Activated CD4-positive, alpha-beta T cell treated with anti-CD3 and anti-CD28 coated beads, Interleukin-2, amount 10 ng/mL, durations not matched to agents 7 days and 5 days (primary cell): ENCODE data around the gene NR2C2. TPM values are rescaled to one million over a fixed set of nuclear protein-coding genes. Genes with fewer than 3 reads are reported as not detected.

ENCODE experiments used
- CTCF ChIA-PET: fragments of 350-600 bp; sonication (Branson Sonifier 250); formaldehyde crosslinking; loops from one replicate; lab custom pipeline; 2021; ENCODE audit warnings: antibody characterized with exemption; lab: Charles Lee
- POLR2A ChIA-PET: fragments of 350-600 bp; sonication (Branson Sonifier 250); formaldehyde crosslinking; loops from one replicate; lab custom pipeline; 2021; ENCODE audit warnings: antibody characterized with exemption; lab: Charles Lee
- DNase-seq: peaks from one replicate; pipeline ENCODE4 v3.0.0-alpha.2; 2020
- H3K27ac Mint-ChIP-seq: one replicate; pipeline ENCODE4 v1.8.0; 2021; ENCODE audit warnings: mild to moderate bottlenecking, moderate library complexity, mixed read lengths
- H3K27me3 Mint-ChIP-seq: one replicate; pipeline ENCODE4 v1.8.0; 2021; ENCODE audit warnings: mixed read lengths
- H3K36me3 Mint-ChIP-seq: one replicate; pipeline ENCODE4 v1.8.0; 2021; ENCODE audit warnings: low read depth, mixed read lengths
- H3K4me1 Mint-ChIP-seq: one replicate; pipeline ENCODE4 v1.8.0; 2021; ENCODE audit warnings: mixed read lengths
- H3K4me3 Mint-ChIP-seq: one replicate; pipeline ENCODE4 v1.8.0; 2021; ENCODE audit warnings: mild to moderate bottlenecking, moderate library complexity, mixed read lengths
- H3K9me3 Mint-ChIP-seq: one replicate; pipeline ENCODE4 v1.8.0; 2021; ENCODE audit warnings: mixed read lengths
- total RNA-seq, 2 experiments: library from RNA; stranded (reverse); gene quantifications; one replicate each; pipeline ENCODE4 v1.2.3, GENCODE V29; 2021

Gene NR2C2
- total RNA-seq, 2 experiments from 2014 or later, result 57.0 to 67.4 TPM

GRCh38 chr3:15044326-15044725, 96.9 kb downstream of the NR2C2 start:
- Mint-ChIP-seq H3K27ac (peak overlapping the region; percentile 25), H3K27me3 (no peaks in the 10 kb centered on the region), H3K4me1 (peaks cover 17% of the 10 kb centered on the region), H3K36me3 (peaks cover 52% of the 10 kb centered on the region), H3K9me3 (no peaks in the 10 kb centered on the region), H3K4me3 (no peak overlapping the region)
- no peak for DNase-seq
- ChIA-PET POLR2A (interaction anchor here (0.6 kb wide), 1 partner anchor 11 kb away, joined by 3 read pairs; no protein-coding TSS in a partner anchor), CTCF (no interaction called here)

DNA sequence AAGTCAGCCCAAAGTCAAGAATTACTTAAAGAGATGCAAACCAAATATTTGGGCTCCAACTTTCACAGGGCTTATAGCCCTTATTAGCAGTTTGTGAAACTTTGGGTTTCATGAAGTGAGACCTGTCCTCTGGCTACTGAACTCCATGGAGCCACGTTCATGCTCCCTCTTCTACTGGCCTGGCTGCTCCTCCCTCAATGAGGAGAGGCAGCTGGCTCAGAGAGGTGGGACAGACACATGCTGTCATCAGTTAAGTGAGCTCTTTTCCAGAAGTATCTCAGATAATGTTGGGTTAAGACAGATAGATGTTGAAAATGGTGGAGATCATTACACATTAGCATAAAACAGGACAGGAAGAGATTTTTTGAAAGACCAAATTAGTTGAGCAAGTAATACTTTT, 98.3 kb downstream of the NR2C2 start:
- no peak for DNase-seq
- Mint-ChIP-seq H3K27ac (peak overlapping the region; percentile 67), H3K4me3 (no peak overlapping the region), H3K27me3 (no peaks in the 10 kb centered on the region), H3K4me1 (peaks cover 17% of the 10 kb centered on the region), H3K36me3 (peaks cover 51% of the 10 kb centered on the region), H3K9me3 (no peaks in the 10 kb centered on the region)
- ChIA-PET POLR2A (interaction anchor here (0.5 kb wide), 1 partner anchor 156 kb away, joined by 5 read pairs; no protein-coding TSS in a partner anchor), CTCF (interaction anchor here (1.1 kb wide), 1 partner anchor 62 kb away, joined by 3 read pairs; no protein-coding TSS in a partner anchor)

GRCh38 chr3:15049584-15049983, 102.2 kb downstream of the NR2C2 start:
- H3K27me3 Mint-ChIP-seq, result no peaks in the 10 kb centered on the region
- H3K9me3 Mint-ChIP-seq, result no peaks in the 10 kb centered on the region
- H3K4me3 Mint-ChIP-seq, result no peak overlapping the region
- peak overlapping the region; percentile 41 for H3K27ac Mint-ChIP-seq
- H3K36me3 Mint-ChIP-seq, result peaks cover 44% of the 10 kb centered on the region
- ChIA-PET POLR2A (no interaction called here), CTCF (interaction anchor here (1.0 kb wide), 1 partner anchor 26 kb away, joined by 3 read pairs; no protein-coding TSS in a partner anchor)
- no peak for DNase-seq
- H3K4me1 Mint-ChIP-seq, result peaks cover 29% of the 10 kb centered on the region

- ChIA-PET POLR2A (no interaction called here), CTCF (interaction anchor here (0.9 to 3.2 kb wide), 5 partner anchors 14 to 20 kb away, joined by 3 to 9 read pairs (median 4); no protein-coding TSS in a partner anchor)
- peaks cover 36% of the 10 kb centered on the region for H3K4me1 Mint-ChIP-seq
- H3K4me3 Mint-ChIP-seq, result no peak overlapping the region
- H3K36me3 Mint-ChIP-seq, result peaks cover 46% of the 10 kb centered on the region
- H3K27ac Mint-ChIP-seq, result peak overlapping the region; percentile 27
- no peaks in the 10 kb centered on the region for H3K27me3 Mint-ChIP-seq
- no peak for DNase-seq
- peaks cover 2% of the 10 kb centered on the region for H3K9me3 Mint-ChIP-seq
Observed at GRCh38 chr3:15050405-15051092, 103.2 kb downstream of the NR2C2 start.

GRCh38 chr3:15051531-15051930, 104.1 kb downstream of the NR2C2 start:
- Mint-ChIP-seq H3K4me1 (peaks cover 36% of the 10 kb centered on the region), H3K9me3 (peaks cover 2% of the 10 kb centered on the region), H3K27me3 (no peaks in the 10 kb centered on the region), H3K4me3 (no peak overlapping the region), H3K27ac (peak overlapping the region; percentile 46), H3K36me3 (peaks cover 48% of the 10 kb centered on the region)
- ChIA-PET POLR2A (no interaction called here), CTCF (interaction anchor here (0.7 to 3.2 kb wide), 10 partner anchors 9 to 51 kb away, joined by 3 to 9 read pairs (median 4); partner anchors contain the start of gene MRPS25)
- peak; percentile 57 for DNase-seq

DNA sequence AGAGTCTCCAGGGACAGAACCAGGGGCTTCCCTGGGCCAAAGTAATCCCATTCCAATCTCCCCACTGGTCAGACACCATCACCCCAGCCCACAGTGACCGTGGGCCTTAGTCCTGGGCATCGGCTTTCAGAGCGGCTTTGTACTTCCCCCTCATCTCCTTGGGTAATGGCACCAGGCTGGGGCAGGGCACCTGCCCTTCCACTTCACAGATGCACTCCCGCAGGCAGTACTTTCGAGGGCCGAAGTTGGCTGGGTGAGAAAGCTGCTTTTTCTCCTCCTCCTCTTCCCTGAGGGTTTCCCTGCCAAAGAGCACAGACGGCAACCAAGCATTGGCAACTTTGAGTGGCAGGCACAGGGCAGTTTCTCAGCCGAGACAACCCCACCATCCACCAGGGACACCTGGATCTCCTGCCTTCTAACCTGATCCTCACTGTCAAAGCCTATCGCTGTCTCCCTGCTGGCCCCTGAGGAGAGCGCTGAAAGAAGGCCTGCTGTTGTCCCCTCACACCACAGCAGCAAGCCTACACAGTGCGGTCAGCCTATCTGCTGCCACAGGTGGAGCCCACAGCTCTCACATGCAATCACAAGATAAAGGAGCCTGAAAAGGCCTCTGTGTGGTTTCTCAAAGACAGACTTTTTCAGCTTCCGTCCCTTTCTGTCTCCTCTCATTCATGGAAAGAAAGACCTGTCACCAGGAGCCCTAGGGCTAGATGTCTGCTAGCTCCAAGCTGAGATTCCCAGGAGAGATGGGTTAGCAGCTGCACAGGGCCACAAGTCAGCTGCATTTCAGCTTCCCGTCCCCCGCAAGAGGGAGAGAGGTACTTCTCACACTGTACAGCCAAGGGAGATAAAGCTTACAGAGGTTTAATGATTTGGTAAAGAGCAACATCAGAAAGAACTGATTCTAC, 105.2 kb downstream of the NR2C2 start:
- Mint-ChIP-seq H3K27ac (no peak overlapping the region), H3K4me3 (no peak overlapping the region), H3K9me3 (peaks cover 2% of the 10 kb centered on the region), H3K36me3 (peaks cover 49% of the 10 kb centered on the region), H3K4me1 (peaks cover 39% of the 10 kb centered on the region), H3K27me3 (no peaks in the 10 kb centered on the region)
- POLR2A ChIA-PET, result no interaction called here
- DNase-seq, result no peak
- CTCF ChIA-PET, result interaction anchor here (0.7 to 3.2 kb wide), 4 partner anchors 16 to 73 kb away, joined by 3 to 9 read pairs (median 3); no protein-coding TSS in a partner anchor

DNA sequence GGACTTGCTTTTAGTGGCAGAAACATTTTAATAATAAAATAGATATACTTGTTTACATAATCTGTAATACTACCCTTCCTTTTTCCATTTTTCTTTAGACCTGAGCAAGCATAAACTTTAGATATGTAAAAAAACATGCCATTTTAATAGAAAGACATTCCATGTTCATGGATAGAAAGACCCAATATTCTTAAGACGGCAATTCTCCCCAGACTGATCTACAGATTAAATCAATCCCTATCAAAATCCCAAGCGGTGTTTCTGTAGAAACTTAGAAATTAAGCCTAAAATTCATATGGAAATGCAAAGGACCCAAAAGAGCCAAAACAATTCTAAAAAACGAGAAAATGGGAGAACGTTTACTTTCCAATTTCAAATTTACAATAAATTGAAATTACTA, 106.2 kb downstream of the NR2C2 start:
- Mint-ChIP-seq H3K4me3 (no peak overlapping the region), H3K9me3 (peaks cover 2% of the 10 kb centered on the region), H3K4me1 (peaks cover 39% of the 10 kb centered on the region), H3K36me3 (peaks cover 53% of the 10 kb centered on the region), H3K27me3 (no peaks in the 10 kb centered on the region), H3K27ac (no peak overlapping the region)
- CTCF ChIA-PET, result interaction anchor here (3.2 kb wide), 1 partner anchor 17 kb away, joined by 9 read pairs; no protein-coding TSS in a partner anchor
- no peak for DNase-seq
- POLR2A ChIA-PET, result no interaction called here

- POLR2A ChIA-PET, result interaction anchor here (0.6 kb wide), 1 partner anchor 10 kb away, joined by 3 read pairs; no protein-coding TSS in a partner anchor
- DNase-seq, result peak; percentile 54
- CTCF ChIA-PET, result no interaction called here
- peaks cover 57% of the 10 kb centered on the region for H3K36me3 Mint-ChIP-seq
- H3K9me3 Mint-ChIP-seq, result peaks cover 2% of the 10 kb centered on the region
- peak overlapping the region; percentile 71 for H3K27ac Mint-ChIP-seq
- H3K27me3 Mint-ChIP-seq, result no peaks in the 10 kb centered on the region
- H3K4me3 Mint-ChIP-seq, result no peak overlapping the region
- H3K4me1 Mint-ChIP-seq, result peaks cover 41% of the 10 kb centered on the region
Observed at GRCh38 chr3:15055019-15055557, 107.7 kb downstream of the NR2C2 start.

DNA sequence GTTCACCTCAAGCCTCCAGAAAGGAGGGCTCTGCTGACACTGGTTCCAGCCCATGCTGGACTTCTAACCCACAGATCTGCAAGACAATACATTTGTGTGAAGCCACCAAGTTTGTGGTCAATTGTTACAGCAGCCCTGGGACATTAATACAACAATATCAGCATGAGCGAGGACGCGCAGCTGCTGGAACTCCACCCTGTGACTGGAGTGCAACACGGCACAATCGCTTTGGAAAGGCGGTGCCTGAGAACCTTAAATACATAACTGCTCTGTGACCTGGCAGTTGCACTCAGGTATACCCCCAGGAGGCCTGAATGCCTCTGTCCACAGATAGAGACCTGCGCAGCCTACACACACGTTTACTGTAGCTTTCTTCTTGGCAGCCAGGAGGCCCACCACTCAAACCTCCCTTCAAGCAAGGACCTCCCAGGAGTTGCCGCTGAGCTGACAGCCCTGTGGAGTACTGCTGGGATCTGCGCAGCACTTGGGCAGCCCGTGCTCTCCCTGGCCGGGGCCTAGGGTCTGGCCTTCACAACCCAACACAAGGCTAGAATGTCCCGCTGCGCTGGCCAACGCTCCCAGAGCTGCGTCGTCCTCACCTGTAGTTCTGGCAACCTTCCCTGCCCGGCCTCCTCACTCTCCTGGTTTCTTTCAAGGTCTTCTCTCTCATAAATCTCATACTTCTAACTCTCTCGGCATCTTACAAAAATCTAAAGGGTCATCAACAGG, 109.5 kb downstream of the NR2C2 start:
- H3K4me1 Mint-ChIP-seq, result peaks cover 31% of the 10 kb centered on the region
- H3K27ac Mint-ChIP-seq, result no peak overlapping the region
- no peak overlapping the region for H3K4me3 Mint-ChIP-seq
- no peak for DNase-seq
- peaks cover 2% of the 10 kb centered on the region for H3K9me3 Mint-ChIP-seq
- H3K36me3 Mint-ChIP-seq, result peaks cover 56% of the 10 kb centered on the region
- ChIA-PET CTCF (no interaction called here), POLR2A (no interaction called here)
- H3K27me3 Mint-ChIP-seq, result no peaks in the 10 kb centered on the region

- peak overlapping the region; percentile 36 for H3K27ac Mint-ChIP-seq
- H3K27me3 Mint-ChIP-seq, result no peaks in the 10 kb centered on the region
Observed at GRCh38 chr3:15060029-15060428, 112.6 kb downstream of the NR2C2 start.

DNA sequence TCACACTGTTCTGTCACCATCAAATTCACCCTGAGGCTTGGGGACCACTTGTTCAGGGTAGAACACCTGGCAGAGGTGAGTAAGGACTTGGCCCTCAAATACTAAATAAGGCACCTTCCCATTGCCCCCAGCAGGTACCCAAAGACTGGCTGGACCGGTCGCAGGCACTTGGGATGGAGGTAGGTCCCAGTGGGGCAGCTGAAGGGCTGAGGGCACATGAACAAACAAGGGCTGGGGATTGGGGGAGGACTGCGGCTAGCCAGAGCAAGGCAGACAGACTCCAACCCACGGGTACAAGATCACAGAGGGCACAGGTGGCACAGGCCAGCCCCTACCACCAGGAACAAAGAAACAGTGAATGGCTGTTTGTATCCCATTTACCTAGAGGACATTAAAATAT, 115.9 kb downstream of the NR2C2 start:
- no peak overlapping the region for H3K27ac Mint-ChIP-seq
- H3K9me3 Mint-ChIP-seq, result no peaks in the 10 kb centered on the region
- ChIA-PET POLR2A (no interaction called here), CTCF (no interaction called here)
- DNase-seq, result no peak
- peaks cover 26% of the 10 kb centered on the region for H3K36me3 Mint-ChIP-seq
- peaks cover 25% of the 10 kb centered on the region for H3K4me1 Mint-ChIP-seq
- H3K27me3 Mint-ChIP-seq, result no peaks in the 10 kb centered on the region
- peak overlapping the region; percentile 93 for H3K4me3 Mint-ChIP-seq

More at GRCh38 chr3:15060029-15060428, 112.6 kb downstream of the NR2C2 start:
- no peak for DNase-seq
- Mint-ChIP-seq H3K36me3 (peaks cover 45% of the 10 kb centered on the region), H3K4me1 (peaks cover 31% of the 10 kb centered on the region), H3K9me3 (peaks cover 2% of the 10 kb centered on the region), H3K4me3 (no peak overlapping the region)
- CTCF ChIA-PET, result interaction anchor here (1.3 kb wide), 1 partner anchor 18 kb away, joined by 4 read pairs; no protein-coding TSS in a partner anchor
- POLR2A ChIA-PET, result no interaction called here
